Thyroid gland (tissue), 4 donors: Measurements from ENCODE around the gene HIGD2A. TPM values are rescaled to one million over a fixed set of nuclear protein-coding genes. Genes with fewer than 3 reads are reported as not detected.
A peak's percentile ranks its signal among the peaks of the same experiment; 100 is the strongest.

Experiments used
- DNase-seq, 2 donors: peaks; one replicate each; pipeline ENCODE4 v3.0.0-alpha.2; 2019
- H3K27ac ChIP-seq, 3 donors: fragments of 200-600 bp; sonication (generic); 1 replicate in 2 of 3; 2 replicates in 1 of 3; pipeline ENCODE4 v1.5.1; 2016 to 2019; ENCODE audit warnings: mild to moderate bottlenecking in 1 of 3, moderate library complexity in 1 of 3
- H3K27me3 ChIP-seq: fragments of 200-600 bp; sonication (generic); one replicate; pipeline ENCODE4 v1.5.1; 2019
- H3K36me3 ChIP-seq, 2 donors: fragments of 200-600 bp; sonication (generic); one replicate each; pipeline ENCODE4 v1.5.1; 2016 to 2019
- H3K4me1 ChIP-seq, 2 donors: fragments of 200-600 bp; sonication (generic); one replicate each; pipeline ENCODE4 v1.5.1; 2017 to 2019
- H3K4me3 ChIP-seq, 3 donors: fragments of 200-600 bp; sonication (generic); replicated peaks in 1 of 3; 1 replicate in 2 of 3; 2 replicates in 1 of 3; pipeline ENCODE4 v1.5.1; 2016; ENCODE audit warnings: mild to moderate bottlenecking in 1 of 3
- H3K9me3 ChIP-seq: fragments of 200-600 bp; sonication (generic); one replicate; pipeline ENCODE4 v1.5.1; 2017
- POLR2A ChIP-seq, 2 donors: fragments of 450-650 bp; IDR thresholded peaks; one replicate each; pipeline ENCODE4 v1.6.1; 2017; ENCODE audit warnings: antibody characterized with exemption in 2 of 2, mild to moderate bottlenecking in 2 of 2, moderate library complexity in 1 of 2
- WGBS, 2 donors: methylation state at CpG; one replicate each; pipeline ENCODE4 v1.1.5; 2017; 5-methylcytosine and 5-hydroxymethylcytosine counted together
- intact Hi-C: fragments of 100-400 bp; cut with DNase I; formaldehyde crosslinking; loops from one replicate; pipeline ENCODE4 v1.15.1; 2023
- total RNA-seq, 4 donors: library from RNA; depleted of rRNA; stranded (reverse); fragments of >200 nt; gene quantifications; one replicate each; pipeline ENCODE4 v1.2.3, GENCODE V29; 2016
- TF ChIP-seq, protein P1 (sequence below), 6 experiments: fragments of 200-600 bp in 3 of 6; fragments of 450-650 bp in 3 of 6; sonication (generic) in 3 of 6; IDR thresholded peaks; one replicate each; pipeline ENCODE4 v1.5.1; 2016 to 2019; ENCODE audit warnings: antibody characterized with exemption in 6 of 6, mild to moderate bottlenecking in 2 of 6, inconsistent platforms in 1 of 6, moderate library complexity in 1 of 6

HIGD2A gene
- total RNA-seq, 4 donors from 2014 or later = 112 to 188 (median 138) TPM

DNA sequence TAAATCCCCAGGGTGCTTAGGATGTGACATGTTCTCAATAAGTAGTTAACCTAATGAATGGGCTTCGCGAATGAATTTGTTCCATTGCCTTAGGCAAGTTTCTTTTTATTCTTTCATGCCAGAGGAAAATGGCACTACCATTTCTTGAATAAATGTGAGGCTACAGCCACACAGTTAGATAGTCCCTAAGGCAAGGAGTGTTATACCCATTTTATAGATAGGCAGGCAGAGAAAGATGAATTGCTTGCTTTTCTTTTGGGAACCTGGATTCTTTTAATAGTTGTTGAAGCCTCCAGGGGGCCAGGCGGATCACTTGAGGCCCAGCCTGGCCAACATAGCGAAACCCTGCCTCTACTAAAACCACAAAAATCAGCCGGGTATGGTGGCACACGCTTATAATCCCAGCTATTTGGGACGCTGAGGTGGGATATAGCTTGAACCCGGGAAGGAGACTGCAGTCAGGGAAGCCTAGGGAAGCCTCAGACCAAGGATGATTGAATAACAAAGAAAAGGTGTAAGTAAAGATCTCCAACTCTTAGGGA, 1.1 kb upstream of the HIGD2A start:
- TF ChIP-seq, protein P1, sequence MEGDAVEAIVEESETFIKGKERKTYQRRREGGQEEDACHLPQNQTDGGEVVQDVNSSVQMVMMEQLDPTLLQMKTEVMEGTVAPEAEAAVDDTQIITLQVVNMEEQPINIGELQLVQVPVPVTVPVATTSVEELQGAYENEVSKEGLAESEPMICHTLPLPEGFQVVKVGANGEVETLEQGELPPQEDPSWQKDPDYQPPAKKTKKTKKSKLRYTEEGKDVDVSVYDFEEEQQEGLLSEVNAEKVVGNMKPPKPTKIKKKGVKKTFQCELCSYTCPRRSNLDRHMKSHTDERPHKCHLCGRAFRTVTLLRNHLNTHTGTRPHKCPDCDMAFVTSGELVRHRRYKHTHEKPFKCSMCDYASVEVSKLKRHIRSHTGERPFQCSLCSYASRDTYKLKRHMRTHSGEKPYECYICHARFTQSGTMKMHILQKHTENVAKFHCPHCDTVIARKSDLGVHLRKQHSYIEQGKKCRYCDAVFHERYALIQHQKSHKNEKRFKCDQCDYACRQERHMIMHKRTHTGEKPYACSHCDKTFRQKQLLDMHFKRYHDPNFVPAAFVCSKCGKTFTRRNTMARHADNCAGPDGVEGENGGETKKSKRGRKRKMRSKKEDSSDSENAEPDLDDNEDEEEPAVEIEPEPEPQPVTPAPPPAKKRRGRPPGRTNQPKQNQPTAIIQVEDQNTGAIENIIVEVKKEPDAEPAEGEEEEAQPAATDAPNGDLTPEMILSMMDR (IDR thresholded peaks at IDR 0.05) = no peak
- no peak for TF ChIP-seq POLR2A (IDR thresholded peaks at IDR 0.05)
- Histone ChIP-seq H3K9me3 (no peaks in the 10 kb centered on the region), H3K27me3 (no peaks in the 10 kb centered on the region), H3K4me1 (peaks cover 8 to 19% of the 10 kb centered on the region in 2 donors), H3K4me3 (peak overlapping the region; percentile 10 to 90 (median 60)), H3K27ac (no peak overlapping the region), H3K36me3 (peaks cover 25 to 29% of the 10 kb centered on the region in 2 donors)
- WGBS, 2 donors = 42% methylated on average over 8 of the region's 8 CpGs
- intact Hi-C loops = no loop called here
- no peak for DNase-seq

- Histone ChIP-seq H3K9me3 (no peaks in the 10 kb centered on the region), H3K4me1 (peaks cover 8 to 19% of the 10 kb centered on the region in 2 donors), H3K27ac (no peak overlapping the region), H3K36me3 (peaks cover 24 to 35% of the 10 kb centered on the region in 2 donors), H3K27me3 (no peaks in the 10 kb centered on the region), H3K4me3 (peak overlapping the region; percentile 10 to 90 (median 60))
- 0 to 1% methylated on average over 21 to 23 of the region's 29 CpGs for WGBS, 2 donors
- TF ChIP-seq, protein P1 (IDR thresholded peaks at IDR 0.05) = no peak
- no peak for TF ChIP-seq POLR2A (IDR thresholded peaks at IDR 0.05)
- intact Hi-C loops = no loop called here
- peak in 1 of 2 donors; percentile 8 for DNase-seq
Observed at GRCh38 chr5:176388003-176388443, 528 bp upstream of the HIGD2A start.

DNA sequence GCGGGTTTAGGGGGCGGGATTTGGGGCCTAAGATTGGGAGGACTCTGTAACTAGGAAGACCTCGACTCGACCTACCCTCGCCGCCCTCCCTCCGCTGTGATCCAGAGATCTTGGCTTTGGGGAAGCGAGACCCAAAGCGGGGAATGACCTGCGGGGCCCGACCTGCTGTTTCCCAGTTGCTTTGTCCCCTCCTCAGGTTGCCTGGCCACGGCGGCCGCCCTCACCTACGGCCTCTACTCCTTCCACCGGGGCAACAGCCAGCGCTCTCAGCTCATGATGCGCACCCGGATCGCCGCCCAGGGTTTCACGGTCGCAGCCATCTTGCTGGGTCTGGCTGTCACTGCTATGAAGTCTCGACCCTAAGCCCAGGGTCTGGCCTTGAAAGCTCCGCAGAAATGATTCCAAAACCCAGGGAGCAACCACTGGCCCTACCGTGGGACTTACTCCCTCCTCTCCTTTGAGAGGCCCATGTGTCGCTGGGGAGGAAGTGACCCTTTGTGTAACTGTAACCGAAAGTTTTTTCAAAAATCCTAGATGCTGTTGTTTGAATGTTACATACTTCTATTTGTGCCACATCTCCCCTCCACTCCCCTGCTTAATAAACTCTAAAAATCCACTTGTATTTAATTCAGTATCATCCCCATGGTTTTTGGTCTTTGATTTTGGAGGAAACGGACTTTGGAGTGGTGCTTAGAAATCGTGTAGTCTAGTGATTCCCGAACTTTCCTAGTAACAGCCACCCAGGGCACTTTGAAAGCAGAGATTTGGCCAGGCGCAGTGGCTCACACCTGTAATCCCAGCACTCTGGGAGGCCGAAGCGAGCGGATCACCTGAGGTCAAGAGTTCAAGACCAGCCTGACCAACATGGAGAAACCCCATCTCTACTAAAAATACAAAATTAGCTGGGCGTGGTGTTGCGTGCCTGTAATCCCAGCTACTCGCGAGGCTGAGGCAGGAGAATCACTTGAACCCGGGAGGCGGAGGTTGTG, 878 bp downstream of the HIGD2A start:
- Histone ChIP-seq H3K27ac (peak overlapping the region; percentile 64 to 93 (median 90)), H3K4me3 (peak overlapping the region; percentile 60 to 74 (median 70)), H3K36me3 (peaks cover 18 to 21% of the 10 kb centered on the region in 2 donors), H3K4me1 (peaks cover 8 to 19% of the 10 kb centered on the region in 2 donors), H3K27me3 (no peaks in the 10 kb centered on the region), H3K9me3 (no peaks in the 10 kb centered on the region)
- peak in 1 of 2 donors; percentile 76 for TF ChIP-seq POLR2A (IDR thresholded peaks at IDR 0.05)
- TF ChIP-seq, protein P1 (IDR thresholded peaks at IDR 0.05) = no peak
- intact Hi-C loops = no loop called here
- 29 to 35% methylated on average over 31 to 39 of the region's 41 CpGs for WGBS, 2 donors
- DNase-seq = no peak

GRCh38 chr5:176391479-176391878, 2.9 kb downstream of the HIGD2A start:
- intact Hi-C loops = no loop called here
- TF ChIP-seq POLR2A (IDR thresholded peaks at IDR 0.05) = no peak
- TF ChIP-seq, protein P1 (IDR thresholded peaks at IDR 0.05) = no peak
- Histone ChIP-seq H3K9me3 (no peaks in the 10 kb centered on the region), H3K27me3 (no peaks in the 10 kb centered on the region), H3K4me1 (peaks cover 8 to 19% of the 10 kb centered on the region in 2 donors), H3K27ac (no peak overlapping the region), H3K4me3 (no peak overlapping the region), H3K36me3 (peaks cover 11% of the 10 kb centered on the region in 2 donors)
- 91 to 92% methylated on average over 4 of the region's 4 CpGs for WGBS, 2 donors
- no peak for DNase-seq
